Measurements from ENCODE around the gene DNAH14. TPM values are rescaled to one million over a fixed set of nuclear protein-coding genes. Genes with fewer than 3 reads are reported as not detected.

The DNAH14 gene
- total and polyA plus RNA-seq, 2 of the 13 experiments (the other 11 are each of a cell fraction or from before 2014, with no cell fraction given), result 4.5 to 27.5 TPM

GRCh38 chr1:225412321-225412720, 482.8 kb downstream of the DNAH14 start (continued):
- TF ChIP-seq ZNF484 (CRISPR knock-in tag; IDR thresholded peaks at IDR 0.05; ENCODE audit: borderline replicate concordance, low read depth) (no peak), ZNF577 (CRISPR knock-in tag; IDR thresholded peaks at IDR 0.05; ENCODE audit: borderline replicate concordance, low read depth) (no peak), NR2F1 (CRISPR knock-in tag; IDR thresholded peaks at IDR 0.05) (no peak), ZNF274 (CRISPR knock-in tag; IDR thresholded peaks at IDR 0.05) (no peak), ZNF75D (CRISPR knock-in tag; IDR thresholded peaks at IDR 0.05; ENCODE audit: borderline replicate concordance) (no peak), WIZ (CRISPR knock-in tag; IDR thresholded peaks at IDR 0.05) (no peak), RORA (CRISPR knock-in tag; IDR thresholded peaks at IDR 0.05) (no peak), ZSCAN30 (CRISPR knock-in tag; IDR thresholded peaks at IDR 0.05) (no peak), POLR2AphosphoS5 (IDR thresholded peaks at IDR 0.05; ENCODE audit: low read depth, low read length) (no peak), ZNF570 (CRISPR knock-in tag; IDR thresholded peaks at IDR 0.05; ENCODE audit: borderline replicate concordance) (no peak), CBFB (CRISPR knock-in tag; IDR thresholded peaks at IDR 0.05) (no peak)
- TF ChIP-seq, protein P1, sequence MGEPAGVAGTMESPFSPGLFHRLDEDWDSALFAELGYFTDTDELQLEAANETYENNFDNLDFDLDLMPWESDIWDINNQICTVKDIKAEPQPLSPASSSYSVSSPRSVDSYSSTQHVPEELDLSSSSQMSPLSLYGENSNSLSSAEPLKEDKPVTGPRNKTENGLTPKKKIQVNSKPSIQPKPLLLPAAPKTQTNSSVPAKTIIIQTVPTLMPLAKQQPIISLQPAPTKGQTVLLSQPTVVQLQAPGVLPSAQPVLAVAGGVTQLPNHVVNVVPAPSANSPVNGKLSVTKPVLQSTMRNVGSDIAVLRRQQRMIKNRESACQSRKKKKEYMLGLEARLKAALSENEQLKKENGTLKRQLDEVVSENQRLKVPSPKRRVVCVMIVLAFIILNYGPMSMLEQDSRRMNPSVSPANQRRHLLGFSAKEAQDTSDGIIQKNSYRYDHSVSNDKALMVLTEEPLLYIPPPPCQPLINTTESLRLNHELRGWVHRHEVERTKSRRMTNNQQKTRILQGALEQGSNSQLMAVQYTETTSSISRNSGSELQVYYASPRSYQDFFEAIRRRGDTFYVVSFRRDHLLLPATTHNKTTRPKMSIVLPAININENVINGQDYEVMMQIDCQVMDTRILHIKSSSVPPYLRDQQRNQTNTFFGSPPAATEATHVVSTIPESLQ (CRISPR knock-in tag; conservative IDR thresholded peaks at IDR 0.05), result no peak
- TF ChIP-seq, protein P2, sequence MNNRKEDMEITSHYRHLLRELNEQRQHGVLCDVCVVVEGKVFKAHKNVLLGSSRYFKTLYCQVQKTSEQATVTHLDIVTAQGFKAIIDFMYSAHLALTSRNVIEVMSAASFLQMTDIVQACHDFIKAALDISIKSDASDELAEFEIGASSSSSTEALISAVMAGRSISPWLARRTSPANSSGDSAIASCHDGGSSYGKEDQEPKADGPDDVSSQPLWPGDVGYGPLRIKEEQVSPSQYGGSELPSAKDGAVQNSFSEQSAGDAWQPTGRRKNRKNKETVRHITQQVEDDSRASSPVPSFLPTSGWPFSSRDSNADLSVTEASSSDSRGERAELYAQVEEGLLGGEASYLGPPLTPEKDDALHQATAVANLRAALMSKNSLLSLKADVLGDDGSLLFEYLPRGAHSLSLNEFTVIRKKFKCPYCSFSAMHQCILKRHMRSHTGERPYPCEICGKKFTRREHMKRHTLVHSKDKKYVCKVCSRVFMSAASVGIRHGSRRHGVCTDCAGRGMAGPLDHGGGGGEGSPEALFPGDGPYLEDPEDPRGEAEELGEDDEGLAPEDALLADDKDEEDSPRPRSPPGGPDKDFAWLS (CRISPR knock-in tag; IDR thresholded peaks at IDR 0.05; ENCODE audit: borderline replicate concordance), result no peak
